Ascending aorta (tissue), 2 donors: ENCODE measurements around the gene ADARB1. TPM values are rescaled to one million over a fixed set of nuclear protein-coding genes. Genes with fewer than 3 reads are reported as not detected.

ENCODE experiments used
- DNase-seq, 2 donors: peaks; one replicate each; pipeline ENCODE4 v3.0.0-alpha.2; 2019; ENCODE audit warnings: low spot score in 2 of 2
- H3K27ac ChIP-seq, 2 donors: fragments of 200-600 bp; sonication (generic); one replicate each; pipeline ENCODE4 v1.5.1; 2016 to 2017; ENCODE audit warnings: mild to moderate bottlenecking in 1 of 2
- H3K27me3 ChIP-seq: fragments of 200-600 bp; sonication (generic); one replicate; pipeline ENCODE4 v1.5.1; 2017
- H3K36me3 ChIP-seq, 2 donors: fragments of 200-600 bp; sonication (generic); one replicate each; pipeline ENCODE4 v1.5.1; 2016
- H3K4me1 ChIP-seq, 2 donors: fragments of 200-600 bp; sonication (generic); one replicate each; pipeline ENCODE4 v1.5.1; 2016 to 2017; ENCODE audit warnings: mild to moderate bottlenecking in 1 of 2
- H3K4me3 ChIP-seq, 2 donors: fragments of 200-600 bp; sonication (generic); one replicate each; pipeline ENCODE4 v1.5.1; 2016 to 2017; ENCODE audit warnings: mild to moderate bottlenecking in 1 of 2
- H3K9me3 ChIP-seq, 2 donors: fragments of 200-600 bp; sonication (generic); one replicate each; pipeline ENCODE4 v1.5.1; 2016
- CTCF ChIP-seq, 3 experiments: fragments of 200-600 bp in 2 of 3; fragments of 450-650 bp in 1 of 3; sonication (generic) in 2 of 3; IDR thresholded peaks; one replicate each; pipeline ENCODE4 v1.5.1; 2016 to 2019; ENCODE audit warnings: antibody characterized with exemption in 3 of 3, mild to moderate bottlenecking in 1 of 3, moderate library complexity in 1 of 3
- intact Hi-C: fragments of 100-400 bp; cut with DNase I; formaldehyde crosslinking; loops from one replicate; pipeline ENCODE4 v1.15.1; 2023
- total RNA-seq: library from RNA; depleted of rRNA; stranded (reverse); fragments of >200 nt; gene quantifications from one replicate; pipeline ENCODE4 v1.1.0, GENCODE V29; 2016

ADARB1 gene
- total RNA-seq, 1 donor from 2014 or later: 82.9 TPM

- Histone ChIP-seq H3K27me3 (no peaks in the 10 kb centered on the region), H3K36me3 (peaks cover 5 to 24% of the 10 kb centered on the region in 2 donors), H3K9me3 (no peaks in the 10 kb centered on the region), H3K4me3 (no peak overlapping the region), H3K4me1 (peaks cover 2 to 38% of the 10 kb centered on the region in 2 donors), H3K27ac (peak overlapping the region; percentile 31 to 39)
- TF ChIP-seq CTCF (IDR thresholded peaks at IDR 0.05): no peak
- intact Hi-C loops: loop anchor here (10.0 kb wide), 1 partner anchor 276 kb away; no protein-coding TSS in a partner anchor
- no peak for DNase-seq
Measured at GRCh38 chr21:45168522-45168921, 94.1 kb downstream of the ADARB1 start.

GRCh38 chr21:45169001-45169400, 94.6 kb downstream of the ADARB1 start:
- Histone ChIP-seq H3K27me3 (no peaks in the 10 kb centered on the region), H3K27ac (peak overlapping the region; percentile 31 to 39), H3K4me3 (no peak overlapping the region), H3K9me3 (no peaks in the 10 kb centered on the region), H3K4me1 (peaks cover 0 to 36% of the 10 kb centered on the region in 2 donors), H3K36me3 (peaks cover 5 to 27% of the 10 kb centered on the region in 2 donors)
- intact Hi-C loops: loop anchor here (10.0 kb wide), 1 partner anchor 276 kb away; no protein-coding TSS in a partner anchor
- no peak for DNase-seq
- TF ChIP-seq CTCF (IDR thresholded peaks at IDR 0.05): no peak

GRCh38 chr21:45169682-45170081, 95.3 kb downstream of the ADARB1 start:
- Histone ChIP-seq H3K4me3 (no peak overlapping the region), H3K4me1 (peaks cover 0 to 30% of the 10 kb centered on the region in 2 donors), H3K27me3 (no peaks in the 10 kb centered on the region), H3K36me3 (peaks cover 5 to 31% of the 10 kb centered on the region in 2 donors), H3K9me3 (no peaks in the 10 kb centered on the region), H3K27ac (peak overlapping the region; percentile 9 to 39)
- intact Hi-C loops: loop anchor here (10.0 kb wide), 1 partner anchor 275 kb away; no protein-coding TSS in a partner anchor
- no peak for DNase-seq
- TF ChIP-seq CTCF (IDR thresholded peaks at IDR 0.05): no peak

GRCh38 chr21:45170987-45171386, 96.6 kb downstream of the ADARB1 start:
- intact Hi-C loops: no loop called here
- H3K36me3 ChIP-seq: peaks cover 7 to 37% of the 10 kb centered on the region in 2 donors
- H3K27ac ChIP-seq: no peak overlapping the region
- no peaks in the 10 kb centered on the region for H3K9me3 ChIP-seq
- H3K27me3 ChIP-seq: no peaks in the 10 kb centered on the region
- DNase-seq: no peak
- no peak overlapping the region for H3K4me3 ChIP-seq
- TF ChIP-seq CTCF (IDR thresholded peaks at IDR 0.05): no peak
- peaks cover 0 to 30% of the 10 kb centered on the region in 2 donors for H3K4me1 ChIP-seq

- Histone ChIP-seq H3K4me3 (no peak overlapping the region), H3K27me3 (no peaks in the 10 kb centered on the region), H3K9me3 (no peaks in the 10 kb centered on the region), H3K4me1 (peaks cover 0 to 19% of the 10 kb centered on the region in 2 donors), H3K36me3 (peaks cover 20 to 51% of the 10 kb centered on the region in 2 donors), H3K27ac (no peak overlapping the region)
- TF ChIP-seq CTCF (IDR thresholded peaks at IDR 0.05): no peak
- intact Hi-C loops: no loop called here
- DNase-seq: no peak
Measured at GRCh38 chr21:45172420-45172819, 98.0 kb downstream of the ADARB1 start.
